GM19467 (cell line): ENCODE measurements around the gene SH2D1A.

ENCODE experiments used
- ATAC-seq: cut with Tn5 transposase; IDR thresholded peaks from one replicate; pipeline ENCODE4 v1.9.1; 2021; ENCODE audit warnings: mild to moderate bottlenecking, moderate library complexity; ENCODE audit not compliant: unreplicated experiment

SH2D1A gene

GRCh38 chrX:124415115-124415800 is 68.9 kb downstream of the SH2D1A start:
- no peak for ATAC-seq

GRCh38 chrX:124421898-124422655 is 75.7 kb downstream of the SH2D1A start:
- ATAC-seq: no peak
